ENCODE results near the gene TMEM117. TPM values are rescaled to one million over a fixed set of nuclear protein-coding genes. Genes with fewer than 3 reads are reported as not detected.

TMEM117 gene
- total and polyA plus RNA-seq, 2 donors (not counting 1 experiment from before 2014, with no cell fraction given) = 2.0 to 10.4 TPM

DNA sequence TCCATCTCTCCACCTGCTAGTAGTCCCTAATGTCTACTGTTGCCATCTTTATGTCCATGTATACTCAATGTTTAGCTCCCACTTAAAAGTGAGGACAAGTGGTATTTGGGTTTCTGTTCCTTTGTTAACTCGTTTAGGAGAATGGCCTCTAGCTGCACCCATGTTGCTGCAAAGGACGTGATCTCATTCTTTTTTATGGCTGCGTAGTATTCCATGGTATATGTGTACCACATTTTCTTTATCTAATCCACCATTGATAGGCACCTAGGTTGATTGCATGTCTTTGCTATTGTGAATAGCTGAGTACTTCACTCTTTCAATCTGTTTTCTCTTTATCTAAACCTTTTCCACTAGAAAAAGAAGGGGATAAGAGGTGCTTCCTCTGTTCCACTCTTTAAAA lies 130.0 kb downstream of the TMEM117 start:
- ChIA-PET POLR2A (no interaction called here), CTCF (no interaction called here)
- Histone ChIP-seq H3K27me3 (replicated peaks in 1 of 4; ENCODE audit: control extremely low read depth in 1 of 4, control insufficient read depth in 3 of 4, insufficient read depth in 4 of 4, low read length in 3 of 4) (no peaks in the 10 kb centered on the region), H3K36me3 (replicated peaks in 1 of 2; ENCODE audit: control extremely low read depth in 1 of 2, control insufficient read depth in 1 of 2, extremely low read depth in 1 of 2, insufficient read depth in 2 of 2, low read length in 1 of 2) (no peaks in the 10 kb centered on the region), H3K9me3 (ENCODE audit: control extremely low read depth in 1 of 3, control insufficient read depth in 2 of 3, insufficient read depth in 1 of 3, low read length in 2 of 3) (peaks cover 0 to 4% (median 0%) of the 10 kb centered on the region in 3 donors), H3K4me1 (ENCODE audit: control insufficient read depth in 2 of 2, insufficient read depth in 2 of 2, low read length in 2 of 2) (no peaks in the 10 kb centered on the region), H2AFZ (ENCODE audit: insufficient read depth, low read depth, low read length, poor library complexity, severe bottlenecking) (no peak overlapping the region), H4K20me1 (ENCODE audit: control insufficient read depth, insufficient read depth, low read length, poor library complexity, severe bottlenecking) (no peaks in the 10 kb centered on the region), H3K9ac (ENCODE audit: low read length) (no peak overlapping the region), H3K27ac (ENCODE audit: low read length in 2 of 2) (no peak overlapping the region), H3K4me3 (ENCODE audit: control extremely low read depth in 1 of 5, extremely low read depth in 1 of 5, insufficient read depth in 1 of 5, low read depth in 2 of 5, low read length in 4 of 5) (no peak overlapping the region), H3K4me2 (replicated peaks; ENCODE audit: low read depth, low read length, poor library complexity, severe bottlenecking) (no peak overlapping the region), H3K79me2 (ENCODE audit: control insufficient read depth, insufficient read depth, low read length) (no peaks in the 10 kb centered on the region)
- Mint-ChIP-seq H3K9me3 (ENCODE audit: insufficient read depth) (no peaks in the 10 kb centered on the region), H3K27me3 (no peaks in the 10 kb centered on the region), H3K4me1 (no peaks in the 10 kb centered on the region), H3K4me3 (no peak overlapping the region), H3K27ac (no peak overlapping the region)
- TF ChIP-seq, protein P1, sequence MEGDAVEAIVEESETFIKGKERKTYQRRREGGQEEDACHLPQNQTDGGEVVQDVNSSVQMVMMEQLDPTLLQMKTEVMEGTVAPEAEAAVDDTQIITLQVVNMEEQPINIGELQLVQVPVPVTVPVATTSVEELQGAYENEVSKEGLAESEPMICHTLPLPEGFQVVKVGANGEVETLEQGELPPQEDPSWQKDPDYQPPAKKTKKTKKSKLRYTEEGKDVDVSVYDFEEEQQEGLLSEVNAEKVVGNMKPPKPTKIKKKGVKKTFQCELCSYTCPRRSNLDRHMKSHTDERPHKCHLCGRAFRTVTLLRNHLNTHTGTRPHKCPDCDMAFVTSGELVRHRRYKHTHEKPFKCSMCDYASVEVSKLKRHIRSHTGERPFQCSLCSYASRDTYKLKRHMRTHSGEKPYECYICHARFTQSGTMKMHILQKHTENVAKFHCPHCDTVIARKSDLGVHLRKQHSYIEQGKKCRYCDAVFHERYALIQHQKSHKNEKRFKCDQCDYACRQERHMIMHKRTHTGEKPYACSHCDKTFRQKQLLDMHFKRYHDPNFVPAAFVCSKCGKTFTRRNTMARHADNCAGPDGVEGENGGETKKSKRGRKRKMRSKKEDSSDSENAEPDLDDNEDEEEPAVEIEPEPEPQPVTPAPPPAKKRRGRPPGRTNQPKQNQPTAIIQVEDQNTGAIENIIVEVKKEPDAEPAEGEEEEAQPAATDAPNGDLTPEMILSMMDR (IDR thresholded peaks at IDR 0.05) = no peak
- no peak for TF ChIP-seq EZH2 (IDR thresholded peaks at IDR 0.05; ENCODE audit: borderline replicate concordance, insufficient read depth, low read depth, low read length, poor library complexity, severe bottlenecking)
- no CpG with 5 or more reads among the region's 3 CpGs for WGBS (ENCODE audit: insufficient coverage)
- intact Hi-C loops (cut with micrococcal nuclease) = no loop called here
- no peak for DNase-seq
- no peak for ATAC-seq (ENCODE audit: low read depth)

DNA sequence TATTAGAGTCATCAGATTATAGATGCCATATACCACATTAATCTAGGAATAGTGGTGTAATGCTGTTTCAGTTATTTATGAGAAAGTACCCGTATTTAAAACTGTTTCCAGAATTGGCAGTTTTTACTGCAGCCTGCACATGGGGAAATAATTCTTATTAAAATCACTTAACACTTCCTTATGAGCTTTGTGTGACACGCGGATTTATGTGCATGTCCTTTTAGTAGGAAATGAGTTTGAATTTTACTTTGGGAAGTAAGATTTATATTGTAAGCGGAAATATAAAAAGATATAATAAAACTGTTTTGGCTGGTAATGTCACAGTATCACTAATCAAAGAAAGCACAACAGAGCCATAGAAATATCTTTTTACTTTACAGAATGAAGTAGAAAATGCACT lies 132.9 kb downstream of the TMEM117 start:
- ChIA-PET CTCF (no interaction called here), POLR2A (no interaction called here)
- Mint-ChIP-seq H3K27me3 (no peaks in the 10 kb centered on the region), H3K27ac (no peak overlapping the region), H3K4me1 (no peaks in the 10 kb centered on the region), H3K9me3 (ENCODE audit: insufficient read depth) (no peaks in the 10 kb centered on the region), H3K4me3 (no peak overlapping the region)
- no CpG with 5 or more reads among the region's 4 CpGs for WGBS (ENCODE audit: insufficient coverage)
- intact Hi-C loops (cut with micrococcal nuclease) = no loop called here
- H3K9ac ChIP-seq (ENCODE audit: low read length) = no peak overlapping the region
- H3K4me3 ChIP-seq (ENCODE audit: control extremely low read depth in 1 of 5, extremely low read depth in 1 of 5, insufficient read depth in 1 of 5, low read depth in 2 of 5, low read length in 4 of 5) = no peak overlapping the region
- H3K9me3 ChIP-seq (ENCODE audit: control extremely low read depth in 1 of 3, control insufficient read depth in 2 of 3, insufficient read depth in 1 of 3, low read length in 2 of 3) = peaks cover 0 to 4% (median 3%) of the 10 kb centered on the region in 3 donors
- no peak overlapping the region for H3K4me2 ChIP-seq (replicated peaks; ENCODE audit: low read depth, low read length, poor library complexity, severe bottlenecking)
- DNase-seq (no peak), ATAC-seq (ENCODE audit: low read depth) (no peak)
- no peaks in the 10 kb centered on the region for H3K79me2 ChIP-seq (ENCODE audit: control insufficient read depth, insufficient read depth, low read length)
- no peaks in the 10 kb centered on the region for H3K27me3 ChIP-seq (replicated peaks in 1 of 4; ENCODE audit: control extremely low read depth in 1 of 4, control insufficient read depth in 3 of 4, insufficient read depth in 4 of 4, low read length in 3 of 4)
- no peak overlapping the region for H3K27ac ChIP-seq (ENCODE audit: low read length in 2 of 2)
- no peaks in the 10 kb centered on the region for H4K20me1 ChIP-seq (ENCODE audit: control insufficient read depth, insufficient read depth, low read length, poor library complexity, severe bottlenecking)
- TF ChIP-seq, protein P1 (IDR thresholded peaks at IDR 0.05) = no peak
- no peak for TF ChIP-seq EZH2 (IDR thresholded peaks at IDR 0.05; ENCODE audit: borderline replicate concordance, insufficient read depth, low read depth, low read length, poor library complexity, severe bottlenecking)
- H3K36me3 ChIP-seq (replicated peaks in 1 of 2; ENCODE audit: control extremely low read depth in 1 of 2, control insufficient read depth in 1 of 2, extremely low read depth in 1 of 2, insufficient read depth in 2 of 2, low read length in 1 of 2) = no peaks in the 10 kb centered on the region
- H3K4me1 ChIP-seq (ENCODE audit: control insufficient read depth in 2 of 2, insufficient read depth in 2 of 2, low read length in 2 of 2) = no peaks in the 10 kb centered on the region
- H2AFZ ChIP-seq (ENCODE audit: insufficient read depth, low read depth, low read length, poor library complexity, severe bottlenecking) = no peak overlapping the region

Measured in B cell (primary cell).